ENCODE data around the gene TMEM163.

DNA sequence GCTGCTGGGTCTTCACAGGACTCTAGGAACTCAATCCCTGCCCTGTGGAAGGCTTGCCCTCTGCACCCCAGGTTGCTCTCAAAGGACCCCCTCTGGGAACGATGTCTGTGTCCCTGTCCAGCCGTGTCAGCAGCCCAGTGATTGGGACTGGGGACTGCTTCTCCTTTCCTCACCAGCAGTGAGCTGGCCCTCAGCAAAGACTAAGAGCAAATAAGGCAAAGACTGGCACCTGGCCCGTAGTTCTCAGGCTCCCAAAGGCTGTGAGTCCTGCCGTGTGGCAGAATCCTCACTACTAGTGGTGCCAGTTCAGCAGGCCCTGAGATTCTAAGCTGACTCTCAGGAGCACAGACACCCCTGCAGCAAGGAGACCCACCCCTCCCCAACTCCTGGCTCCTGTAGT lies 47.8 kb downstream of the TMEM163 start:
- TF ChIP-seq EP300 (IDR thresholded peaks at IDR 0.05) = no peak
- TF ChIP-seq POLR2A (IDR thresholded peaks at IDR 0.05) = no peak
- TF ChIP-seq, protein P1, sequence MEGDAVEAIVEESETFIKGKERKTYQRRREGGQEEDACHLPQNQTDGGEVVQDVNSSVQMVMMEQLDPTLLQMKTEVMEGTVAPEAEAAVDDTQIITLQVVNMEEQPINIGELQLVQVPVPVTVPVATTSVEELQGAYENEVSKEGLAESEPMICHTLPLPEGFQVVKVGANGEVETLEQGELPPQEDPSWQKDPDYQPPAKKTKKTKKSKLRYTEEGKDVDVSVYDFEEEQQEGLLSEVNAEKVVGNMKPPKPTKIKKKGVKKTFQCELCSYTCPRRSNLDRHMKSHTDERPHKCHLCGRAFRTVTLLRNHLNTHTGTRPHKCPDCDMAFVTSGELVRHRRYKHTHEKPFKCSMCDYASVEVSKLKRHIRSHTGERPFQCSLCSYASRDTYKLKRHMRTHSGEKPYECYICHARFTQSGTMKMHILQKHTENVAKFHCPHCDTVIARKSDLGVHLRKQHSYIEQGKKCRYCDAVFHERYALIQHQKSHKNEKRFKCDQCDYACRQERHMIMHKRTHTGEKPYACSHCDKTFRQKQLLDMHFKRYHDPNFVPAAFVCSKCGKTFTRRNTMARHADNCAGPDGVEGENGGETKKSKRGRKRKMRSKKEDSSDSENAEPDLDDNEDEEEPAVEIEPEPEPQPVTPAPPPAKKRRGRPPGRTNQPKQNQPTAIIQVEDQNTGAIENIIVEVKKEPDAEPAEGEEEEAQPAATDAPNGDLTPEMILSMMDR (IDR thresholded peaks at IDR 0.05) = no peak

Measured in stomach (tissue), 4 donors.